ENCODE data around the gene SLC2A5.
"Not testable (repeated sequence)": the region's sequence is repeated elsewhere in the genome, so short reads cannot be mapped to it uniquely, and the experiment has no call there.

SLC2A5 gene

DNA sequence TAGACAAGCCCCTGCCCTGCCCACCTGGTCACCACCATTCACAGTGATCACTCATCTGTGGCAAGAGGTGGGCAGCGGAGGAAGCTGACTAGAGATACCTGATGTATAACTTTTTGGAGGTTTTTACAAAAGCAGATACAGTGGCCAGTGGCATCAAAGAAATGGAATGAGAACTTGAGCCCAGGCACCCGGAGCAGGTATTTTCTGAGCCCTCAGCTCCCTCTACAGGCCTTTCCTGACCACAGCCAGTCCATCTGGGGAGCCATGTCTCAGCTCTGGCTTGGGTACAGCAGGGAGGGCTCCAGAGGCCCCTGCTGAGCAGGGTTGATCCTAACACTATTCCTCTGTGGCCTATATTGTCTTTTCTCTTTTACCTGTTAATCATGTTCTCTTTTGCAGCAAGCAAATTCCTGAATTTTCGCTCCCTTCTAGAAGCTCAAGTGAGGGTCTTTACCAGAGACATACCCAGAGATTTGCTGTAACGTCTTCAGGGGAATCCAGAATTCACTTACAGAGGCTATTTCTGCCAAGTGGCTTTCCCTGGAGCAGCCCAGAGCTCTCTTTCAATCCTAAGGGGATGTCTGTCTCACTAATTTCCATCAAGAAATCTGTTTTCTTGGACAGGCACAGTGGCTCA lies 32.2 kb upstream of the SLC2A5 start:
- TF ChIP-seq CTCF (IDR thresholded peaks at IDR 0.05; ENCODE audit: borderline replicate concordance, control extremely low read depth, extremely low read depth, insufficient read depth, missing control alignments), result peak; percentile 62
- peak; percentile 86 for DNase-seq (ENCODE audit: low spot score)
- in situ Hi-C loops (cut with MboI; ENCODE audit: low sequenced_read_pairs, unreplicated experiment), result loop anchor here (5.0 to 10.0 kb wide), 2 partner anchors 94 to 187 kb away; no protein-coding TSS in a partner anchor

- peak; percentile 6 for DNase-seq (ENCODE audit: low spot score)
- in situ Hi-C loops (cut with MboI; ENCODE audit: low sequenced_read_pairs, unreplicated experiment), result loop anchor here (5.0 to 10.0 kb wide), 2 partner anchors 93 to 186 kb away; no protein-coding TSS in a partner anchor
These were observed 31.1 kb upstream of the SLC2A5 start for GRCh38 chr1:9100471-9101043.

GRCh38 chr1:9099555-9099954 lies 30.1 kb upstream of the SLC2A5 start:
- in situ Hi-C loops (cut with MboI; ENCODE audit: low sequenced_read_pairs, unreplicated experiment), result no loop called here
- DNase-seq (ENCODE audit: low spot score), result no peak
- TF ChIP-seq CTCF (IDR thresholded peaks at IDR 0.05; ENCODE audit: borderline replicate concordance, control extremely low read depth, extremely low read depth, insufficient read depth, missing control alignments), result no peak

More at GRCh38 chr1:9100471-9101043, 31.1 kb upstream of the SLC2A5 start:
- no peak for TF ChIP-seq CTCF (IDR thresholded peaks at IDR 0.05; ENCODE audit: borderline replicate concordance, control extremely low read depth, extremely low read depth, insufficient read depth, missing control alignments)

DNA sequence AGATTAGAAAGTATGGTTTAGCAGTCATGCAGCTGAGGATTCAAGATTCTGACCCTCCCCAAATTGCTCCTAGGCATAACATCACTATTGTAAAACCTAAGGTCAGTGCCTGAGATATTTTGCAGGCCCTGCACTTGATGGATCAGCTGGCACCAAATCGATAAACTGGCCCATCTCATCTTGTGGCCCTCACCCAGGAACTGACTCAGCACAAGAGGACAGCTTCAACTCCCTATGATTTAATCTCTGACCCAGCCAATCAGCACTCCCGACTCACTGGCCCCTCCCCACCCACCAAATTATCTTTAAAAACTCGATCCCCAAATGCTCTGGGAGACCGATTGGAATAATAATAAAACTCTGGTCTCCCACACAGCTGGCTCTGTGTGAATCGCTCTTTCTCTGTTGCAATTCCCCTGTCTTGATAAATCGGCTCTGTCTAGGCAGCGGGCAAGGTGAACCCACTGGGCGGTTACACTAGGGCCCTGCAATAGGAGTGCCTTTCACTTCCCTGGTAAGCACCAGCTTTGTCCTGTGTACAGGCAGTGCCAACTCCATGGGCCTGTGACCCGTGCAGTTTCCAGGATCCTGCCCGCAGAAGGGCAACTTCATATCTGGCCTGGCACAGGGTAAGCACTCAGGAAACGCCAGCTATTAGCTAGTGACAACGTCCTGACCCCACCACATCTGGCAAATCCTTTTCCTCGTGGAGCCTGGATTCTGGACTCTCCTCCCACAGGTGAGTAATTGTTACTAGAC lies 28.7 kb upstream of the SLC2A5 start:
- TF ChIP-seq CTCF (IDR thresholded peaks at IDR 0.05; ENCODE audit: borderline replicate concordance, control extremely low read depth, extremely low read depth, insufficient read depth, missing control alignments), result no peak
- in situ Hi-C loops (cut with MboI; ENCODE audit: low sequenced_read_pairs, unreplicated experiment), result no loop called here
- no peak for DNase-seq (ENCODE audit: low spot score)

- in situ Hi-C loops (cut with MboI; ENCODE audit: low sequenced_read_pairs, unreplicated experiment), result no loop called here
- no peak for TF ChIP-seq CTCF (IDR thresholded peaks at IDR 0.05; ENCODE audit: borderline replicate concordance, control extremely low read depth, extremely low read depth, insufficient read depth, missing control alignments)
- no peak for DNase-seq (ENCODE audit: low spot score)
These were observed 26.4 kb upstream of the SLC2A5 start for GRCh38 chr1:9095818-9096217.

- in situ Hi-C loops (cut with MboI; ENCODE audit: low sequenced_read_pairs, unreplicated experiment); DNase-seq (ENCODE audit: low spot score): not testable (repeated sequence)
These were observed 24.7 kb upstream of the SLC2A5 start for GRCh38 chr1:9093996-9094595.
